CD4-positive, alpha-beta T cell treated with Interleukin-15 for 4 hours (primary cell): ENCODE results near the gene POU2F2.
A peak's percentile ranks its signal among the peaks of the same experiment; 100 is the strongest.
"Not testable (repeated sequence)": the region's sequence is repeated elsewhere in the genome, so short reads cannot be mapped to it uniquely, and the experiment has no call there.

Experiments used
- DNase-seq: peaks from one replicate; pipeline ENCODE4 v3.0.0-alpha.2; 2020; ENCODE audit warnings: low spot score

Gene POU2F2

GRCh38 chr19:42124386-42124901 lies 7.8 kb downstream of the POU2F2 start:
- no peak for DNase-seq

DNA sequence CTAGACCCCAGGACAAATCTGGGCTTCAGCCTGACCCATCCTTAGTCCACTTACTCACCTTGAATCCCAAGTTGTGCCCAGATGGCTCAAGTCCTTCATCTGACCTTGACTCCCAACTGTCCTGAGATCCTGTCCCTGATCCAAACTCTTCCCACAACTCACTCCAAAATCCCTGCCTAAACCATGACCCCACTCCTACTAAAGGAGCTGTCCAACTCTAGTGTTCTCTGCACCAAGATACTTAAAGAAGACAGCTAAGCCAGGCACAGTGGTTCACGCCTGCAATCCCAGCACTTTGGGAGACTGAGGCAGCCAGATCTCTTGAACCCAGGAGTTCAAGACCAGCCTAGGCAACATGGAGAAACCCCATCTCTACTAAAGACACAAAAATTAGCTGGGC lies 8.5 kb downstream of the POU2F2 start:
- DNase-seq, result no peak

DNA sequence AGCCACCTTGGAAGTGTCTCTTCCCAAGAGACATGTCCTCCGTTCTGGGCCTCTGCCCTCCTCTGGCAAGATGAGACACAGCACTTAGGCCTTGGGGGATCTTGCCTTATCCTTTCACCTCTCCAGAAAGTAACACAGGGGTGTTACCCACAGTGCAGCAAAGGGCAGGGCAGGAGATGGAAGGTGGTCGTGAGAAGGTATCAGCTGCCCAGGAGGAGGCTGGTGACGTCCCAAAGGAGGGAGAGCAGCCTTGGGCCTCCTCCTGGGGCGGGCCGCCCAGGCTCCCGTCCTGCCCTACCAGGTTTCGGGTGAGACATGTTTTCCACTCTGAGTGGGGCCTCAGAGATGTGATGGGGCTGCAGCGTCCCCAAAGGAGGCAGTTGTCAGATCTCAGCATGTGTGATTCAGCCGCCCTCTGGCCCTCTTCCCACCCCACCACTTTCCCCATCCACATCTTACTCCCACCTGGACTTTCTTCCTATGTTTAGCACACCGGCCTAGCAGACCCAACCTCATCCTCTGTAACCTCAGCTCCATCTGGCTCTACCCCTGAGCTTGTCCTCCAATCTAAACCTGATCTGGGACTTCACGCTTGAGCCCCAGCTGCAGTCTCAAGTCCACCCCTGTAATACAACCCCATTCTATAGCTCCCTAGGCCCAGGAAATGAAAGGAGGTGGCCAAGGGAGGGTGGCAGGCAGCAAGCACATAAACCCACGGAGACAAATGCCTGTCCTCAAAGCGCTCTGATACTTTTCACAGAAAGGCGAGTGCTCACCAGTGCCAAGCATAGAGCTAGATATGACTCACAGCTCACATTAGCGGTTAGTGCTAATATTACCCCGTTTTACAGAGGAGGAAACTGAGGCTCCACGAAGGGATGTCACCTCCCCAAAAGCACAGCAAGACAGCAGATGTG lies 9.3 kb downstream of the POU2F2 start:
- peak; percentile 64 for DNase-seq

DNA sequence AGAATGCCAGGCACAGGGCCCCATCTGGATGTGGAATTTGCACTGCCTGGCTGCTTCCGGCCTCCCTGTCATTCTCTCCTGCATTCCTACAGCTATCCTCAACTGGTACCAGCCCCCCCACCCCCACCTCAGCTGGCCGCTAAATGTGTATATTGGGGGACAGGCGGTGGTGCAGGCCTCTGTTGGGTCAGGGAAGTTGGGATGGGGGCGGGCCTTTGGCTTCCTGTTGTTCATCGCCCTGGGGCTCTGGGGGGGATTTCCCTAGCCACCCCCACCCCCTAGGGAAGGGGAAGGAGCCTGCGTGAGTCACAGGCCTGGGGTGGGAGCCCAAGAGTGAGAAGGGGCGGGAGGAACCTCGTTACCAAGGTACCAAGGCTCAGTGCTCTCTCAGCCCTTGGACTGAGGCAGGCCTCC lies 10.6 kb downstream of the POU2F2 start:
- peak; percentile 88 for DNase-seq

DNA sequence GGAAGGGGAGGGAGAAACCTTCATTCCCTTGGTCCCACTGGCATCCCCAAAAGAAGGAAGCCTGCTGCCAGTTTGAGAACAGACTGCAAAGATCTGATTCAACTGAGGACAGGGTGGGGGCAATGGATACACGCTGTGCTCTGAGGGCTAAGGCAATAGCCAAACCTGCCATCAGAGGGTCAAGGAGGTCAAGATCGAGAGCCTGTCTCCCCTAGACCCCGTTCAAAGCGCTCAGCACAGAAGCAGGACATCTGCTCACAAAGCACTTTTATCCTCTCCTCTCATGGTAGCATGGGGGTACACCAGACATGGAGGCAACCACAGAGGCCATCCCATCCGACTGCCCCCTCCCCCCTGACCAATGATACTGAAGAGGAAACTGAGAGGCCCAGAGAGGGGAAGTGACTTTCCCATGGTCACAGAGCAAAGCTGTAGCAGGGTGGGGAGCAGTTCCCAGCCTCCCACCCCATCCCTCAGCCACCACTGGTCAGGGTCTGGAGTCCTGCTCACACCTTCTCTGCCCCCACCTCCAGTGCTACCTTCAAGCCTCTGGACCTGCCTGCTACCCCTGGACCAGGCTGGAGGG lies 11.1 kb downstream of the POU2F2 start:
- DNase-seq, result no peak

DNA sequence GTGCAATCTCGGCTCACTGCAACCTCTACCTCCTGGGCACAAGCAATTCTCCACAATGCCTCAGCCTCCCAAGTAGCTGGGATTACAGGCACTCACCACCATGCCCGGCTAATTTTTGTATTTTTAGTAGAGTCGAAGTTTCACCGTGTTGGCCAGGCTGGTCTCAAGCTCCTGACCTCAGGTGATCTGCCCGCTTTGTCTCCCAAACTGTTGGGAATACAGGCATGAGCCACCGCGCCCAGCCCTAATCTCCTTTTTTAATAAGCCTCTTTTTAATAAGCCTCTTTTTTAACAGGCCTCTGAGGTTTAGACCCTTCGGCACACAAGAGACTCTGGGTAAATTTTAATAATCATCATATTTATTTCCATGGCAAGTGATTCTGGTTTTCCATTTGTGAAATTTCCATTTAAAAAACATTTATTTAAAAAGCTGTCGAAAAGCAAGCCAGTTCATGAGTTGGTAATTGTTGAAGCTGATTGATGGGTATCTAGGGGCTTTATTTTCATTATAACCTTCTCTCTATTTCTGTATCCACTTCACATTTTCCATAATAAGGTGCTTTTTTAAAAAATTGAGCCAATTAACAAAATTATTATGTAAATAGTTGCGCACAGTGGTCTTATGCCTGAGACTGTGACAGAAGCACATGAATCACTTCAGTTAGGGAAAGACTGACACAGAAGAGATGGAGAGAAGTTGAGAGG lies 11.8 kb downstream of the POU2F2 start:
- DNase-seq, result no peak

GRCh38 chr19:42117076-42117475 lies 15.2 kb downstream of the POU2F2 start:
- no peak for DNase-seq

GRCh38 chr19:42116308-42117075 lies 15.8 kb downstream of the POU2F2 start:
- no peak for DNase-seq

- DNase-seq, result no peak
Observed at GRCh38 chr19:42115705-42116104, 16.5 kb downstream of the POU2F2 start.

GRCh38 chr19:42115219-42115618 lies 17.0 kb downstream of the POU2F2 start:
- DNase-seq, result no peak

DNA sequence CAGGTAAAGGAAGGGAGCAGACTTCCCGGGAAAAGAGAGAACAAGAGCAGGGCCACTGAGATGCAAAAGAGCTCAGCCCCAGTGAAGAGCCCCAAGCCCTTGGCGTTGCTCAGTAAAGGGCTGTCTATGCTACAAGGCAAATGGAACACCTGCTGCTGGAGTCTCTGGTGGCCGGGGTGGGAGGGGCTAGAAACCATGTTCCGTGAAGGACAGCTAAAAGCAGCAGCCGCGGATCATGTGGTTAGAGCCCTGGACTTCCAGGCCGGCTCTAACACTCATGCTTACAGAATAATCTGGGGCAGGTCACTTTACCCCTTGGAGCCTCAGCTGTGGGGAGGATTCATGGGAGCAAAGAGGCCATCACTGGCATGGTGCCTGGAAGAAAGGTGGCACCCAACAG lies 17.8 kb downstream of the POU2F2 start:
- no peak for DNase-seq

GRCh38 chr19:42113641-42114348 lies 18.5 kb downstream of the POU2F2 start:
- no peak for DNase-seq

- no peak for DNase-seq
Observed at GRCh38 chr19:42111811-42112210, 20.4 kb downstream of the POU2F2 start.

GRCh38 chr19:42111384-42111783 lies 20.9 kb downstream of the POU2F2 start:
- DNase-seq, result no peak

- DNase-seq, result no peak
Observed at GRCh38 chr19:42110658-42111057, 21.6 kb downstream of the POU2F2 start.

- DNase-seq, result no peak
Observed at GRCh38 chr19:42109896-42110295, 22.4 kb downstream of the POU2F2 start.

DNA sequence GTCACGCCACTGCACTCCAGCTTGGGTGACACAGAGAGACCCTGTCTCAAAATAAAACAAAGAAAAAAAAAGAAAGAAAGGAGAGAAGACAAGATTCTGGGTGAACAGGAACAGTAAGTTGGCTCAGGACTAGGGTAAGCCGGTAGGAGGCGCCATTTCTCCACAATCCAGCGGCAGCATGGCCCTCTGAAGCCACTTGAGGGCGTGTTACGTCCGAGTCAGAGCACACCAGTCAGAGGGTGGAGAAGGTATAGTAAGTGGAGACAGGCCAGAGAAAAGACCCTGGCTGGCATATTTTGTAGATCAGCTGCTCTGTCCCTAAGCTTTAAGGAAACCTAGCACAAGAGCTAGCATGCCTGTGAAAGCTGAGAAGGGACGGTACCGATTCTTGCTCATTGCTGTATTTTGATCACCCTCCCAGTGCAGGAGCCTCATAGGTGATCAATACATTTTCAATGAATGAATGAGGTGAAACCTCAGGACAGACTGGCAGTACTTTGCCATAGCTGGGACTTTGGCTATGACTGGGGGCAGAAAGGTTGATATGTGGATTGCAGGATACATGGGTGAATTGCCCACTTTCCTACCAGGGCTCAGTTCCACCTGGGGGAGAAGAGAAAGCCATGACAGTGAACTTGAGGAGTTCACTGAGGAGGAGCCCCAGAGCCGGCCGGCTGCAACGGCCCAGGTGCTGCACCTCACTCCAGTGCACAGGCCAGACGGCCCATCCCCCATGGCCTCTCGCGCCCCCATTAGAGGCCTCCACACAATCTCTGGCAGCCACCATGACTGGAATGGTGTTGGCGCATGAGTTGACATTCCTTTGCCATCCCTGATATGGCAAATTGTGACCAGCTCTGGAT lies 23.5 kb downstream of the POU2F2 start:
- peak; percentile 91 for DNase-seq

GRCh38 chr19:42105368-42105767 lies 26.9 kb downstream of the POU2F2 start:
- no peak for DNase-seq

- DNase-seq, result no peak
Observed at GRCh38 chr19:42102877-42103276, 29.4 kb downstream of the POU2F2 start.

GRCh38 chr19:42100241-42100640 lies 32.0 kb downstream of the POU2F2 start:
- not testable (repeated sequence) for DNase-seq
